HEK293 (cell line): ENCODE data around the gene TMOD2.

Source experiments
- CTCF ChIA-PET: fragments of 350-600 bp; formaldehyde crosslinking; extraction: SDS; loops from one replicate; lab custom pipeline; 2021; ENCODE audit warnings: antibody characterized with exemption; lab: Yijun Ruan, JAX
- POLR2A ChIA-PET: fragments of 300-600 bp; formaldehyde crosslinking; extraction: SDS; loops from one replicate; lab custom pipeline; 2020; ENCODE audit warnings: antibody characterized with exemption, inconsistent platforms; lab: Yijun Ruan, JAX
- H3K27ac ChIP-seq: fragments of 200-500 bp; sonication (Bioruptor generic); 2 replicates; pipeline ENCODE4 v1.5.1; 2014; ENCODE audit warnings: low read depth, low read length, control low read depth, inconsistent platforms; ENCODE audit errors: extremely low read depth
- H3K36me3 ChIP-seq, 2 experiments: fragments of 200-500 bp in 1 of 2; sonication (Bioruptor generic) in 1 of 2; 1 replicate in 1 of 2; 2 replicates in 1 of 2; pipeline ENCODE4 v1.5.1; 2014 to 2017; ENCODE audit warnings: inconsistent platforms in 2 of 2, low read length in 2 of 2; ENCODE audit not compliant: control insufficient read depth in 2 of 2, insufficient read depth in 1 of 2
- H3K4me1 ChIP-seq: fragments of 200-500 bp; sonication (Bioruptor generic); 2 replicates; pipeline ENCODE4 v1.5.1; 2014; ENCODE audit warnings: mild to moderate bottlenecking, low read length, inconsistent platforms; ENCODE audit not compliant: control insufficient read depth, insufficient read depth
- H3K4me3 ChIP-seq: 2 replicates; pipeline ENCODE4 v1.5.1; 2011; ENCODE audit warnings: low read depth, mild to moderate bottlenecking, control low read depth, low read length, moderate library complexity
- H3K9me3 ChIP-seq: fragments of 200-500 bp; sonication (Bioruptor generic); 2 replicates; pipeline ENCODE4 v1.5.1; 2014; ENCODE audit warnings: low read depth, low read length, inconsistent platforms; ENCODE audit not compliant: control insufficient read depth, insufficient read depth
- GLIS1 ChIP-seq: fragments of 450-650 bp; formaldehyde crosslinking; IDR thresholded peaks from 2 replicates; pipeline ENCODE4 v1.5.1; 2016; ENCODE audit warnings: missing biosample characterization, missing genetic modification characterization
- HOXC10 ChIP-seq: sonication (generic); formaldehyde crosslinking; IDR thresholded peaks from 2 replicates; pipeline ENCODE4 v1.8.1; 2023; ENCODE audit warnings: mild to moderate bottlenecking, missing genetic modification reagents
- HOXD13 ChIP-seq: sonication (generic); formaldehyde crosslinking; IDR thresholded peaks from 2 replicates; pipeline ENCODE4 v1.8.0; 2022; ENCODE audit warnings: missing genetic modification reagents, borderline replicate concordance
- KLF10 ChIP-seq: fragments of 450-650 bp; IDR thresholded peaks from 2 replicates; pipeline ENCODE4 v1.5.1; 2018; ENCODE audit warnings: missing biosample characterization, mild to moderate bottlenecking, missing genetic modification characterization
- MEIS1 ChIP-seq: sonication (generic); formaldehyde crosslinking; IDR thresholded peaks from 2 replicates; pipeline ENCODE4 v1.8.1; 2022; ENCODE audit warnings: missing genetic modification reagents, mild to moderate bottlenecking, borderline replicate concordance
- SALL2 ChIP-seq: fragments of 450-650 bp; formaldehyde crosslinking; IDR thresholded peaks from 2 replicates; pipeline ENCODE4 v1.5.0; 2017; ENCODE audit warnings: missing biosample characterization, mild to moderate bottlenecking, missing genetic modification characterization, borderline replicate concordance
- SP3 ChIP-seq: fragments of 450-650 bp; formaldehyde crosslinking; IDR thresholded peaks from 2 replicates; pipeline ENCODE4 v1.5.1; 2016; ENCODE audit warnings: missing biosample characterization, missing genetic modification characterization
- ZBTB10 ChIP-seq: fragments of 450-650 bp; formaldehyde crosslinking; IDR thresholded peaks from 2 replicates; pipeline ENCODE4 v1.5.1; 2016; ENCODE audit warnings: missing biosample characterization, missing genetic modification characterization
- ZNF140 ChIP-seq: fragments of 450-650 bp; formaldehyde crosslinking; IDR thresholded peaks from 2 replicates; pipeline ENCODE4 v1.5.1; 2016; ENCODE audit warnings: missing biosample characterization, missing genetic modification characterization
- ZNF239 ChIP-seq: fragments of 450-650 bp; formaldehyde crosslinking; IDR thresholded peaks from 2 replicates; pipeline ENCODE4 v1.5.1; 2016; ENCODE audit warnings: missing biosample characterization, missing genetic modification characterization
- ZNF248 ChIP-seq: fragments of 450-650 bp; formaldehyde crosslinking; IDR thresholded peaks from 2 replicates; pipeline ENCODE4 v1.5.1; 2017; ENCODE audit warnings: missing biosample characterization, missing genetic modification characterization
- ZNF280C ChIP-seq: fragments of 450-650 bp; formaldehyde crosslinking; IDR thresholded peaks from 2 replicates; pipeline ENCODE4 v1.5.1; 2016; ENCODE audit warnings: missing biosample characterization, missing genetic modification characterization
- ZNF311 ChIP-seq: fragments of 450-650 bp; formaldehyde crosslinking; IDR thresholded peaks from 2 replicates; pipeline ENCODE4 v1.5.1; 2017; ENCODE audit warnings: missing biosample characterization, missing genetic modification characterization, borderline replicate concordance
- ZNF354C ChIP-seq: fragments of 450-650 bp; formaldehyde crosslinking; IDR thresholded peaks from 2 replicates; pipeline ENCODE4 v1.5.1; 2016; ENCODE audit warnings: missing biosample characterization, missing genetic modification characterization, low read depth, borderline replicate concordance
- ZNF362 ChIP-seq: fragments of 450-650 bp; formaldehyde crosslinking; IDR thresholded peaks from 2 replicates; pipeline ENCODE4 v1.5.1; 2016; ENCODE audit warnings: missing biosample characterization, missing genetic modification characterization
- ZNF394 ChIP-seq: fragments of 450-650 bp; formaldehyde crosslinking; IDR thresholded peaks from 2 replicates; pipeline ENCODE4 v1.5.1; 2016; ENCODE audit warnings: missing biosample characterization, missing genetic modification characterization, mild to moderate bottlenecking, moderate library complexity, borderline replicate concordance
- ZNF544 ChIP-seq: fragments of 450-650 bp; formaldehyde crosslinking; IDR thresholded peaks from 2 replicates; pipeline ENCODE4 v1.5.0; 2017; ENCODE audit warnings: missing biosample characterization, missing genetic modification characterization
- ZNF600 ChIP-seq: fragments of 450-650 bp; formaldehyde crosslinking; IDR thresholded peaks from 2 replicates; pipeline ENCODE4 v1.5.1; 2016; ENCODE audit warnings: missing biosample characterization, missing genetic modification characterization
- ZNF623 ChIP-seq: fragments of 450-650 bp; formaldehyde crosslinking; IDR thresholded peaks from 2 replicates; pipeline ENCODE4 v1.5.1; 2016; ENCODE audit warnings: missing biosample characterization, missing genetic modification characterization
- ZNF791 ChIP-seq: fragments of 450-650 bp; formaldehyde crosslinking; IDR thresholded peaks from 2 replicates; pipeline ENCODE4 v1.5.1; 2016; ENCODE audit warnings: missing biosample characterization, missing genetic modification characterization
- ZNF792 ChIP-seq: fragments of 450-650 bp; formaldehyde crosslinking; IDR thresholded peaks from 2 replicates; pipeline ENCODE4 v1.5.1; 2016; ENCODE audit warnings: missing biosample characterization, missing genetic modification characterization
- ZSCAN30 ChIP-seq: fragments of 450-650 bp; IDR thresholded peaks from 2 replicates; pipeline ENCODE4 v1.5.1; 2018; ENCODE audit warnings: missing biosample characterization, mild to moderate bottlenecking, missing genetic modification characterization, moderate library complexity
- TF ChIP-seq, protein P1 (sequence below): fragments of 450-650 bp; formaldehyde crosslinking; IDR thresholded peaks from 2 replicates; pipeline ENCODE4 v1.5.1; 2017; ENCODE audit warnings: missing biosample characterization, missing genetic modification characterization
- TF ChIP-seq, protein P2 (sequence below): fragments of 450-650 bp; formaldehyde crosslinking; IDR thresholded peaks from 2 replicates; pipeline ENCODE4 v1.5.1; 2016; ENCODE audit warnings: missing biosample characterization, missing genetic modification characterization
- TF ChIP-seq, protein P3 (sequence below): fragments of 450-650 bp; formaldehyde crosslinking; IDR thresholded peaks from 2 replicates; pipeline ENCODE4 v1.5.1; 2016; ENCODE audit warnings: missing biosample characterization, missing genetic modification characterization

The TMOD2 gene

GRCh38 chr15:51846463-51847230 is 95.2 kb downstream of the TMOD2 start (continued):
- TF ChIP-seq, protein P1, sequence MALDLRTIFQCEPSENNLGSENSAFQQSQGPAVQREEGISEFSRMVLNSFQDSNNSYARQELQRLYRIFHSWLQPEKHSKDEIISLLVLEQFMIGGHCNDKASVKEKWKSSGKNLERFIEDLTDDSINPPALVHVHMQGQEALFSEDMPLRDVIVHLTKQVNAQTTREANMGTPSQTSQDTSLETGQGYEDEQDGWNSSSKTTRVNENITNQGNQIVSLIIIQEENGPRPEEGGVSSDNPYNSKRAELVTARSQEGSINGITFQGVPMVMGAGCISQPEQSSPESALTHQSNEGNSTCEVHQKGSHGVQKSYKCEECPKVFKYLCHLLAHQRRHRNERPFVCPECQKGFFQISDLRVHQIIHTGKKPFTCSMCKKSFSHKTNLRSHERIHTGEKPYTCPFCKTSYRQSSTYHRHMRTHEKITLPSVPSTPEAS (tag by site-specific recombination) = no peak
- TF ChIP-seq ZNF362 (tag by site-specific recombination) = peak; percentile 27; the same call in 1 of the 2 replicates
- TF ChIP-seq, protein P2, sequence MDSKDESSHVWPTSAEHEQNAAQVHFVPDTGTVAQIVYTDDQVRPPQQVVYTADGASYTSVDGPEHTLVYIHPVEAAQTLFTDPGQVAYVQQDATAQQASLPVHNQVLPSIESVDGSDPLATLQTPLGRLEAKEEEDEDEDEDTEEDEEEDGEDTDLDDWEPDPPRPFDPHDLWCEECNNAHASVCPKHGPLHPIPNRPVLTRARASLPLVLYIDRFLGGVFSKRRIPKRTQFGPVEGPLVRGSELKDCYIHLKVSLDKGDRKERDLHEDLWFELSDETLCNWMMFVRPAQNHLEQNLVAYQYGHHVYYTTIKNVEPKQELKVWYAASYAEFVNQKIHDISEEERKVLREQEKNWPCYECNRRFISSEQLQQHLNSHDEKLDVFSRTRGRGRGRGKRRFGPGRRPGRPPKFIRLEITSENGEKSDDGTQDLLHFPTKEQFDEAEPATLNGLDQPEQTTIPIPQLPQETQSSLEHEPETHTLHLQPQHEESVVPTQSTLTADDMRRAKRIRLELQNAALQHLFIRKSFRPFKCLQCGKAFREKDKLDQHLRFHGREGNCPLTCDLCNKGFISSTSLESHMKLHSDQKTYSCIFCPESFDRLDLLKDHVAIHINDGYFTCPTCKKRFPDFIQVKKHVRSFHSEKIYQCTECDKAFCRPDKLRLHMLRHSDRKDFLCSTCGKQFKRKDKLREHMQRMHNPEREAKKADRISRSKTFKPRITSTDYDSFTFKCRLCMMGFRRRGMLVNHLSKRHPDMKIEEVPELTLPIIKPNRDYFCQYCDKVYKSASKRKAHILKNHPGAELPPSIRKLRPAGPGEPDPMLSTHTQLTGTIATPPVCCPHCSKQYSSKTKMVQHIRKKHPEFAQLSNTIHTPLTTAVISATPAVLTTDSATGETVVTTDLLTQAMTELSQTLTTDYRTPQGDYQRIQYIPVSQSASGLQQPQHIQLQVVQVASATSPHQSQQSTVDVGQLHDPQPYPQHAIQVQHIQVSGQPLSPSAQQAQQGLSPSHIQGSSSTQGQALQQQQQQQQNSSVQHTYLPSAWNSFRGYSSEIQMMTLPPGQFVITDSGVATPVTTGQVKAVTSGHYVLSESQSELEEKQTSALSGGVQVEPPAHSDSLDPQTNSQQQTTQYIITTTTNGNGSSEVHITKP (tag by site-specific recombination) = 0 out of 2 replicates have a peak, but pooled peaks have one; percentile 15
- TF ChIP-seq ZBTB10 (tag by site-specific recombination) = no peak
- TF ChIP-seq GLIS1 (tag by site-specific recombination) = 0 out of 2 replicates have a peak, but pooled peaks have one; percentile 20
- peak; percentile 74; the same call in 1 of the 2 replicates for TF ChIP-seq MEIS1
- TF ChIP-seq ZNF792 (tag by site-specific recombination) = no peak
- no peak for TF ChIP-seq ZNF354C (tag by site-specific recombination)
- TF ChIP-seq ZNF140 = no peak
- no peak for TF ChIP-seq ZNF311 (tag by site-specific recombination)
- TF ChIP-seq ZNF394 = no peak
- 0 out of 2 replicates have a peak, but pooled peaks have one; percentile 35 for TF ChIP-seq KLF10
- no peak for TF ChIP-seq ZNF248
- TF ChIP-seq ZNF239 = no peak
- TF ChIP-seq ZNF600 (tag by site-specific recombination) = no peak

GRCh38 chr15:51848811-51849210 is 97.4 kb downstream of the TMOD2 start:
- no peak overlapping the region for H3K4me3 ChIP-seq
- H3K4me1 ChIP-seq = peaks cover 18% of the 10 kb centered on the region
- POLR2A ChIA-PET = no interaction called here
- H3K9me3 ChIP-seq = no peaks in the 10 kb centered on the region
- no peaks in the 10 kb centered on the region for H3K36me3 ChIP-seq
- no peak overlapping the region for H3K27ac ChIP-seq
- CTCF ChIA-PET = interaction anchor here (0.7 kb wide), 1 partner anchor 357 kb away, joined by 5 read pairs; no protein-coding TSS in a partner anchor
- TF ChIP-seq ZSCAN30 (tag by site-specific recombination) = no peak
- TF ChIP-seq ZNF544 (tag by site-specific recombination) = no peak
- no peak for TF ChIP-seq ZNF280C (tag by site-specific recombination)
- no peak for TF ChIP-seq HOXC10 (CRISPR knock-in tag)
- TF ChIP-seq ZNF623 = no peak
- TF ChIP-seq, protein P3, sequence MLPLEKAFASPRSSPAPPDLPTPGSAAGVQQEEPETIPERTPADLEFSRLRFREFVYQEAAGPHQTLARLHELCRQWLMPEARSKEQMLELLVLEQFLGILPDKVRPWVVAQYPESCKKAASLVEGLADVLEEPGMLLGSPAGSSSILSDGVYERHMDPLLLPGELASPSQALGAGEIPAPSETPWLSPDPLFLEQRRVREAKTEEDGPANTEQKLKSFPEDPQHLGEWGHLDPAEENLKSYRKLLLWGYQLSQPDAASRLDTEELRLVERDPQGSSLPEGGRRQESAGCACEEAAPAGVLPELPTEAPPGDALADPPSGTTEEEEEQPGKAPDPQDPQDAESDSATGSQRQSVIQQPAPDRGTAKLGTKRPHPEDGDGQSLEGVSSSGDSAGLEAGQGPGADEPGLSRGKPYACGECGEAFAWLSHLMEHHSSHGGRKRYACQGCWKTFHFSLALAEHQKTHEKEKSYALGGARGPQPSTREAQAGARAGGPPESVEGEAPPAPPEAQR (tag by site-specific recombination) = no peak
- TF ChIP-seq SP3 = no peak
- no peak for TF ChIP-seq SALL2 (tag by site-specific recombination)
- no peak for TF ChIP-seq HOXD13 (CRISPR knock-in tag)
- TF ChIP-seq ZNF791 (tag by site-specific recombination) = no peak
